ENCODE data around the gene RD3L.

RD3L gene

DNA sequence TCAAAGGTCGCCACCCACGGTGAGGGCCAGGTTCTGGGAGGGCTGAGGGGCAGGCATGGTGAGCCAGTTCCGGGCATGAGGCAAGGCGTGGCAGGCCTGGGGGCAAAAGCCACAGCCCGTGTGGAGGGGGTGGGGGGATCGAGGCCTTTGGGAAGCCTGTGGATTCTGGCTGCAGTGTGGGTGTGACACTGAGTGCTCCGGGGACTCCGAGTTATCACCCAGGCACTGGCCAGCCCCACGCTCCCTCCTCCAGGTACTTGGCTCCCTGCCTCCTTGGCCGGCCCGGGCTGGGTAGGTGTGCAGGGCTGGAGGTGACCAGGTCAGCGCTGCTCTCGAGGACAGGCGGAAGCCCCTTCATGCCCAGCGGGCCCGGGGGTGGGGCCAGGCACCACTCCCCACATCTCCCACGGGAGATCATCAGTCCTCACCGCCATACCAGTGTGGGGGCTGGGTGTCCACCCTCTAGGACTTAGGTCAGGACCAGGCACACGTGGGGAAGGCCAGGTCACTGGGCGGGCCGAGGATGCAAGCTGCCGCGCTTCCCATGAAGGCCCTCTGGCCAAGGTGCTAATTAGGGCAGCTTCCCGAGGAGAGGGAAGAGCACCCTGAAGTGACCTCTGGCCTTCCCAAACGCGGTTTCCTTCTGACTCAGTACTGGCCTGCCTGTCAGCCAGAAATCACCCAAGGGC lies 48.2 kb downstream of the RD3L start:
- Mint-ChIP-seq H3K27me3 (ENCODE audit: low read depth) (no peaks in the 10 kb centered on the region), H3K4me3 (no peak overlapping the region), H3K4me1 (ENCODE audit: low read depth) (no peaks in the 10 kb centered on the region), H3K9me3 (peaks cover 5% of the 10 kb centered on the region), H3K36me3 (ENCODE audit: low read depth) (no peaks in the 10 kb centered on the region), H3K27ac (no peak overlapping the region)

- no peaks in the 10 kb centered on the region for H3K27me3 Mint-ChIP-seq (ENCODE audit: low read depth)
These were observed 50.1 kb downstream of the RD3L start for GRCh38 chr14:103892247-103892646.

DNA sequence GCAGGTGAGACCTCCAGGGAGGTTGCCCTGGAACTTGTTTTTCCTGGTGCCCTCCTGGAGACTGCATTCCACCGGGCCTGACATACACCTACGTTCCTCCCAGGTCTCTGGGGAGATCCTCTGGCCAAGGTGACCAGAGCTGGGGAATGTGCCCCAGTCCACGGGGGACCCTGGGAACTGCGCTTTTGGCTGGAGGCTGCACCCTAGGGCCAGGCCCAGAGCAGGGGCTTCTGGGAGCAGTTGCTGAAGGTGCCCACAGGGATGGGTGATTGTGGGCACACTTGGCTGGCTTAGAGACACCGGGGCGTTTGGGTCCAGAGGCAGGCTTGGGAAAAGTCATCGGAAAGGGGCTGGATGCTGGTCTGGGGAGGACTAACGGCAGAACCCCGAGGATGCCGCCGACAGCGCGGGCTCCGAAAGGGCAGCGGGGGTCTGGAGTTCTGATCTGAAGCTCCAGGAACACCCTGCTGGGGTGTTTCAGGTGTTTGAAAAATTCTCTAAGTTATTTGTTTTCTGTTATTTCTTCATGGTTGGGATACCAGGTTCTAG lies 50.6 kb downstream of the RD3L start:
- Mint-ChIP-seq H3K27me3 (ENCODE audit: low read depth) (no peaks in the 10 kb centered on the region), H3K4me3 (no peak overlapping the region), H3K27ac (no peak overlapping the region), H3K9me3 (peaks cover 4% of the 10 kb centered on the region), H3K36me3 (ENCODE audit: low read depth) (no peaks in the 10 kb centered on the region), H3K4me1 (ENCODE audit: low read depth) (no peaks in the 10 kb centered on the region)

More at GRCh38 chr14:103892247-103892646, 50.1 kb downstream of the RD3L start:
- Mint-ChIP-seq H3K9me3 (peaks cover 5% of the 10 kb centered on the region), H3K4me1 (ENCODE audit: low read depth) (no peaks in the 10 kb centered on the region), H3K4me3 (no peak overlapping the region), H3K27ac (no peak overlapping the region), H3K36me3 (ENCODE audit: low read depth) (no peaks in the 10 kb centered on the region)

DNA sequence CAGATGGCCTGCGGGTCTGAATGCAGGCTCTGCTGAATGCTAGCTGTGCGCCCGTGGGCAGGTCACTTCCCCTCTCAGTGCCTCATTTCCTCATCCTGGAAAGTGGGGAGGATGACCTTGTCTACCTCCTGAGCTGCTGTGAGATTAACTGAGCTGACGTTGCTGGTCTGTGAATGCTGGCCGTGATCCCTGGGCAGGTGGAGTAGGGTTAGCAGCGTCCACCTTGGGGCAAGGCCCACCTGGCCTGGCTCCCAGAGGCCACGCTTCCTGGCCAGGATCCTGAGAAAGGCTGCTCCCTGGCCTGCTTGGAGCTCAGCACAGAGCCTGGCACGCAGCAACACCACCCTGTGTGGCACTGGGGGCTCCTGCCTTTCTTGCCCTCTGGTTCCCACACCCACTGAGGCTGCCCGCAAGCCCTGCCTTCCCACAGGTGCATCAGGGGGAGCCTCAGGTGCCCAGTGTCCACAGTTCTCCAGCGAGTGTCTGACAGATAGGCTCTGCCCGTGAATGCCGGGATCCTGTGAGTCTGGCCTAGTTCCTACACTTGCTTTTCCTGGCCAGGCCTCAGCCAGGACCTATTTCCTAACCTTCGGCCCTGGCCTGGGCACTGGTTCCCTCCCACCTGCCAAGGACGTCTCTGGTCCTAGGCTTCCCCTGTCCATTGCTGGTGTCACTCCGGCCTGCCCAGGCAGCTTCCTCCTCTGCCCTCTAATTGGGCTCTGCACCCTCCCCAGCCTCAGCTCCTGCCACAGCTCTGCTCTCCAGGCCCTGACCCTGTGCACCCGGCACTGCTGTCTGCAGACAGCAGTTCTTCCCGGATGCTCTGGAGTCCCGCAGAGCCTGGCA lies 51.3 kb downstream of the RD3L start:
- no peak overlapping the region for H3K4me3 Mint-ChIP-seq
- H3K27me3 Mint-ChIP-seq (ENCODE audit: low read depth): no peaks in the 10 kb centered on the region
- H3K36me3 Mint-ChIP-seq (ENCODE audit: low read depth): no peaks in the 10 kb centered on the region
- H3K9me3 Mint-ChIP-seq: no peaks in the 10 kb centered on the region
- H3K27ac Mint-ChIP-seq: no peak overlapping the region
- H3K4me1 Mint-ChIP-seq (ENCODE audit: low read depth): no peaks in the 10 kb centered on the region
